Adrenal gland (tissue), 12 donors: Measurements from ENCODE around the gene LDAF1. TPM values are rescaled to one million over a fixed set of nuclear protein-coding genes. Genes with fewer than 3 reads are reported as not detected.

Source experiments
- DNase-seq, 7 donors: peaks; one replicate each; pipeline ENCODE4 v3.0.0-alpha.2; 2019 to 2020
- H3K27ac ChIP-seq, 5 donors: fragments of 200-600 bp; sonication (generic) in 4 of 5; 1 replicate in 3 of 5; 2 replicates in 2 of 5; pipeline versions ENCODE4 v1.5.1 to v1.8.0; 2016 to 2020; ENCODE audit warnings: mild to moderate bottlenecking in 1 of 5
- H3K27me3 ChIP-seq: fragments of 200-600 bp; 2 replicates; pipeline ENCODE4 v1.8.0; 2021
- H3K36me3 ChIP-seq, 2 donors: fragments of 200-600 bp; replicated peaks in 1 of 2; 1 replicate in 1 of 2; 2 replicates in 1 of 2; pipeline versions ENCODE4 v1.5.1 to v1.8.0; 2018 to 2022
- H3K4me1 ChIP-seq, 2 donors: fragments of 200-600 bp; replicated peaks in 1 of 2; 1 replicate in 1 of 2; 2 replicates in 1 of 2; pipeline versions ENCODE4 v1.5.1 to v1.8.0; 2018 to 2021
- H3K4me3 ChIP-seq, 4 donors: fragments of 200-600 bp; sonication (generic) in 3 of 4; one replicate each; pipeline ENCODE4 v1.5.1; 2016 to 2018
- H3K9me3 ChIP-seq, 3 donors: fragments of 200-600 bp; sonication (generic) in 1 of 3; replicated peaks in 1 of 3; 1 replicate in 2 of 3; 2 replicates in 1 of 3; pipeline versions ENCODE4 v1.5.1 to v1.8.0; 2016 to 2021
- POLR2A ChIP-seq, 2 donors: fragments of 450-650 bp; IDR thresholded peaks; one replicate each; pipeline ENCODE4 v1.6.1; 2017; ENCODE audit warnings: antibody characterized with exemption in 2 of 2, mild to moderate bottlenecking in 2 of 2, moderate library complexity in 1 of 2
- WGBS, 4 donors: extraction: QIAGEN DNeasy Blood & Tissue Kit in 2 of 4; methylation state at CpG; one replicate each; pipeline versions ENCODE4 v1.1.5 to v1.1.7; 2013 to 2017; 5-methylcytosine and 5-hydroxymethylcytosine counted together
- intact Hi-C, 2 donors: fragments of 100-400 bp; cut with DNase I; formaldehyde crosslinking; loops; one replicate each; pipeline versions ENCODE4 v1.14.1 to v1.15.0; 2022 to 2023
- polyA plus RNA-seq, 3 donors: library from polyadenylated mRNA; stranded (reverse); fragments of 200-250 nt in 2 of 3; fragments of 350-450 nt in 1 of 3; fragmentation: Illumina TruSeq in 1 of 3; extraction: RNeasy Lipid Tissue Mini Kit (QIAGEN cat#74804) in 1 of 3; gene quantifications; one replicate each; pipeline ENCODE4 v1.2.3, GENCODE V29; 2013 to 2014
- total RNA-seq, 9 donors: library from RNA; depleted of rRNA in 4 of 9; stranded (reverse); fragments of >200 nt in 4 of 9; fragments of 120-200 nt in 1 of 9; fragmentation: NEBNext Ultra II Directional in 1 of 9; extraction: Animal tissue kit (Norgen Biotek cat#: 25700) in 1 of 9; gene quantifications; one replicate each; pipeline versions ENCODE4 v1.1.0 to v1.2.4, GENCODE V29; 2013 to 2023
- TF ChIP-seq, protein P1 (sequence below), 6 experiments: fragments of 450-650 bp in 4 of 6; fragments of 200-600 bp in 2 of 6; sonication (generic) in 1 of 6; IDR thresholded peaks; 1 replicate in 5 of 6; 2 replicates in 1 of 6; pipeline versions ENCODE4 v1.5.1 to v1.8.0; 2016 to 2021; ENCODE audit warnings: antibody characterized with exemption in 6 of 6, mild to moderate bottlenecking in 2 of 6, moderate library complexity in 1 of 6
- donor health status: healthy with polysubstance abuse.
- donor health status: Bipolar disorder and iron deficiency.
- donor health status: DM: yes; HTN: yes; CAD: no.
- donor health status: DM: no; HTN: no; CAD: no.
- donor health status: DM: no; HTN: no; CAD: no.
- donor health status: DM: yes; HTN: yes; CAD: no.

Gene LDAF1
- total and polyA plus RNA-seq, 12 donors: 4.2 to 194 (median 49.4) TPM

DNA sequence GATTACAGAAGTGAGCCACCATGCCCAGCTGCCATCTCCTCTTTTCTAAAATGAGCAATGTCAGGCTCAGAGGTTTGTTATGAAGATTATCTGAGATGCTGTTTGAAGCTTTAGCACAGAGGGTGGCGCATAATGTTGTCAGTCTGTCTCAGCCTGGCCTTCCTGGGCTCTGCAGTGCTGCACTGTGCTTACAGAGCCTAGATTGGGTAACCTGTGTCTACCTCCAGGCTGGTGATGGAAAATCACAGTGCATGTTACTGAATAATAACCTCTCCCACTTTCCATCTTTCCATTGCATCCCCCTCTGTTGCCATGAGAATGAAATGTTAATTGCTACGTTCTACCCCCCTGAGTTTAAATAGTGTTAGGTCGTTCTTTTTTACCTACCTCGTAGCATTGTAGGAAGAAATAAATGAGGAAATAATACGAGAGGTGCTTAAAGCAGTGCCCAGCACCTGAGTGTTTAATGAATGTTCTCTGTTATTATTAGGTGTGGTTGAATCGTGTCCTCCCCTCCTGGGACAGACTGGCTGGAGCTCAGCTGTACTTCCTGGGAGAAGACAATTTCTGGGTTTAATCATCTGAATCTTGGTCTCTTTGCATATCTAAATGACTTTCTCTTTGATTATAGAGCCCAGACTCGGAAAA, 6.2 kb downstream of the LDAF1 start:
- Histone ChIP-seq H3K9me3 (no peaks in the 10 kb centered on the region), H3K27me3 (no peaks in the 10 kb centered on the region), H3K4me3 (no peak overlapping the region), H3K36me3 (peaks cover 0 to 6% of the 10 kb centered on the region in 2 donors), H3K4me1 (peaks cover 44 to 50% of the 10 kb centered on the region in 2 donors), H3K27ac (peak overlapping the region in 3 of 5 donors; percentile 45 to 73 (median 65))
- TF ChIP-seq, protein P1, sequence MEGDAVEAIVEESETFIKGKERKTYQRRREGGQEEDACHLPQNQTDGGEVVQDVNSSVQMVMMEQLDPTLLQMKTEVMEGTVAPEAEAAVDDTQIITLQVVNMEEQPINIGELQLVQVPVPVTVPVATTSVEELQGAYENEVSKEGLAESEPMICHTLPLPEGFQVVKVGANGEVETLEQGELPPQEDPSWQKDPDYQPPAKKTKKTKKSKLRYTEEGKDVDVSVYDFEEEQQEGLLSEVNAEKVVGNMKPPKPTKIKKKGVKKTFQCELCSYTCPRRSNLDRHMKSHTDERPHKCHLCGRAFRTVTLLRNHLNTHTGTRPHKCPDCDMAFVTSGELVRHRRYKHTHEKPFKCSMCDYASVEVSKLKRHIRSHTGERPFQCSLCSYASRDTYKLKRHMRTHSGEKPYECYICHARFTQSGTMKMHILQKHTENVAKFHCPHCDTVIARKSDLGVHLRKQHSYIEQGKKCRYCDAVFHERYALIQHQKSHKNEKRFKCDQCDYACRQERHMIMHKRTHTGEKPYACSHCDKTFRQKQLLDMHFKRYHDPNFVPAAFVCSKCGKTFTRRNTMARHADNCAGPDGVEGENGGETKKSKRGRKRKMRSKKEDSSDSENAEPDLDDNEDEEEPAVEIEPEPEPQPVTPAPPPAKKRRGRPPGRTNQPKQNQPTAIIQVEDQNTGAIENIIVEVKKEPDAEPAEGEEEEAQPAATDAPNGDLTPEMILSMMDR (IDR thresholded peaks at IDR 0.05): no peak
- no peak for TF ChIP-seq POLR2A (IDR thresholded peaks at IDR 0.05)
- intact Hi-C loops: no loop called here
- DNase-seq: no peak
- WGBS, 4 donors: 91 to 96% (median 95%) methylated on average over 6 to 7 of the region's 7 CpGs

DNA sequence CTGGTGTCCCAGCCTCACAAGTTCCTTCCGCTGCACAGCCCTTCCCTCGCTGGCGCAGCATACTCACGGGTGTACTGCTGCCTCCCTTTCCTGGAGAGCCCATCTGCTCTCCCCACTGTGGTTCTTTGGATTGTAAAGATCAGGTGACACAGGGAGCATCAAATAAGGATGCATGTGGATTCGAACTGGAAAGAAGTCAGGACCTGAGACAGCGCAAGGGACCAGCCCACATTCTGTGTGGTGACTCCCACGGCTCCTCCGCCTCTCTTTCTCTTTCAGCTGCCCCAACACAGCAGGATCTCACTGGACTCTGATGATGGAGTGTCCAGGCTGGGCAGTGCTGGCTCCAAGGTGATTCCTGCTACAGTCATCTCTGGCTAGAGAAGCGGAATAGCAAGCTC, 8.1 kb downstream of the LDAF1 start:
- no peak overlapping the region for H3K4me3 ChIP-seq
- H3K27ac ChIP-seq: no peak overlapping the region
- no peak for TF ChIP-seq POLR2A (IDR thresholded peaks at IDR 0.05)
- TF ChIP-seq, protein P1 (IDR thresholded peaks at IDR 0.05): no peak
- H3K4me1 ChIP-seq: peaks cover 26 to 31% of the 10 kb centered on the region in 2 donors
- DNase-seq: no peak
- intact Hi-C loops: no loop called here
- peaks cover 0 to 23% of the 10 kb centered on the region in 2 donors for H3K36me3 ChIP-seq
- H3K27me3 ChIP-seq: no peaks in the 10 kb centered on the region
- 90 to 93% (median 91%) methylated on average over 6 to 9 of the region's 9 CpGs for whole genome bisulfite sequencing, 4 donors
- no peaks in the 10 kb centered on the region for H3K9me3 ChIP-seq

DNA sequence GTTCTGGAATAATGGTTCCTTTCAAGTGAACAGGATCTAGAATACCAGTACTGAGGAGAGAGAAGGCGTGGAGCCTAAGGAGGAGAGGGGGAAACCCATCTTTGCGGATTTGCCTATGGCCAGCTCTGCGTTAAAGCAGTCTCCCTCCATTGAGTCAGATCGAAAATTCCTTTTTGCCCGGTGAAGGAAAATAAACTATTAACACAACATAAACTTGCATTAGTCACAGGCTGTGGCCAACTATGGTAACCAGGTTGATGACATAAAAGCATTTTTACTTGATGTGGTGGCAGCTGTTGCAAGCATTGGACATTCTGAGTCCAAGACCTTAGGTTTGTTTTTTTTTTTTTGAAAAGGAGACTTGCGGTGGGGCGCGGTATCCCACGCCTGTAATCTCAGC, 8.9 kb downstream of the LDAF1 start:
- no peaks in the 10 kb centered on the region for H3K27me3 ChIP-seq
- H3K4me3 ChIP-seq: no peak overlapping the region
- no peak overlapping the region for H3K27ac ChIP-seq
- H3K36me3 ChIP-seq: peaks cover 0 to 31% of the 10 kb centered on the region in 2 donors
- H3K4me1 ChIP-seq: peaks cover 18 to 23% of the 10 kb centered on the region in 2 donors
- no peaks in the 10 kb centered on the region for H3K9me3 ChIP-seq
- no peak for DNase-seq
- TF ChIP-seq POLR2A (IDR thresholded peaks at IDR 0.05): no peak
- TF ChIP-seq, protein P1 (IDR thresholded peaks at IDR 0.05): no peak
- 96 to 99% (median 98%) methylated on average over 9 of the region's 9 CpGs for WGBS, 4 donors
- intact Hi-C loops: no loop called here

DNA sequence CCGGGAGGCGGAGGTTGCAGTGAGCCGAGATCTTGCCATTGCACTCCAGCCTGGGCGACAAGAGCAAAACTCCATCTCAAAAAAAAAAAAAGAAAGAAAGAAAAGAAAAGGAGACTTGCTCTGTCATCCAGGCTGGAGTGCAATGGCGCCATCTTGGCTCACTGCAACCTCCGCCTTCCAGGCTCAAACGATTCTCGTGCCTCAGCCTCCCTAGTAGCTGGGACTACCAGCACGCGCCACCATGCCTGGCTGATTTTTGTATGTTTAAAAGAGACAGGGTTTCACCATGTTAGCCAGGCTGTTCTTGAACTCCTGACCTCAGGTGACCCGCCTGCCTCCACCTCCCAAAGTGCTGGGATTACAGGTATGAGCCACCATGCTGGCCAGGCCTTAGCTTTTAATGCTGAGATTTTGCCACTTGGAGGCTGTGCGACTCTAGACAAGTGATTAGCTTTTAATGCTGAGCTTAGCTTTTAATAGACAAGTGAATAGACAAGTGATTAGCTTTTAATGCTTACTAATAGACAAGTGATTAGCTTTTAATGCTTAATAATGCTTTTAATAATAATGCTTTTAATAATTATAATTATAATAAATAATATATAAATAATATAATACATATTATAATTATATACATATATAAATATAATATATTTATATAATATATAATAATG, 9.6 kb downstream of the LDAF1 start:
- H3K36me3 ChIP-seq: peaks cover 0 to 35% of the 10 kb centered on the region in 2 donors

More for the DNA sequence above, 9.6 kb downstream of the LDAF1 start:
- WGBS, 4 donors: 98% methylated on average over 12 of the region's 12 CpGs
- Histone ChIP-seq H3K4me1 (peaks cover 12 to 16% of the 10 kb centered on the region in 2 donors), H3K9me3 (no peaks in the 10 kb centered on the region), H3K27ac (no peak overlapping the region), H3K4me3 (no peak overlapping the region), H3K27me3 (no peaks in the 10 kb centered on the region)
- DNase-seq: no peak
- no peak for TF ChIP-seq POLR2A (IDR thresholded peaks at IDR 0.05)
- TF ChIP-seq, protein P1 (IDR thresholded peaks at IDR 0.05): no peak
- intact Hi-C loops: no loop called here
